ENCODE results near the gene ST6GALNAC2. TPM values are rescaled to one million over a fixed set of nuclear protein-coding genes. Genes with fewer than 3 reads are reported as not detected.
A peak's percentile ranks its signal among the peaks of the same experiment; 100 is the strongest.
"Not testable (repeated sequence)": the region's sequence is repeated elsewhere in the genome, so short reads cannot be mapped to it uniquely, and the experiment has no call there.

Gene ST6GALNAC2
- total and polyA plus RNA-seq, 2 experiments from 2014 or later = 0.31 TPM; not detected in 1

- Mint-ChIP-seq H3K4me1 (peaks cover 31% of the 10 kb centered on the region), H3K36me3 (ENCODE audit: low read depth) (no peaks in the 10 kb centered on the region), H3K27ac (no peak overlapping the region), H3K4me3 (no peak overlapping the region), H3K9me3 (no peaks in the 10 kb centered on the region), H3K27me3 (ENCODE audit: insufficient read depth, low read depth, poor library complexity) (peaks cover 21% of the 10 kb centered on the region)
- H2AFZ ChIP-seq = peak overlapping the region; percentile 74
- no peaks in the 10 kb centered on the region for H3K9me2 ChIP-seq (ENCODE audit: insufficient read depth)
- peak; percentile 85 for DNase-seq (ENCODE audit: low spot score)
- no peak overlapping the region for H3K27ac ChIP-seq (ENCODE audit: low read depth)
- H3K4me3 ChIP-seq = 0 out of 2 replicates have a peak overlapping the region, but pooled peaks have one; percentile 17
- no peak overlapping the region for H3K4me2 ChIP-seq
- H3K36me3 ChIP-seq (ENCODE audit: insufficient read depth) = no peaks in the 10 kb centered on the region
- H3K79me2 ChIP-seq (replicated peaks; ENCODE audit: insufficient read depth) = no peaks in the 10 kb centered on the region
- TF ChIP-seq EZH2phosphoT487 (IDR thresholded peaks at IDR 0.05; ENCODE audit: unreplicated experiment) (no peak), EZH2 (IDR thresholded peaks at IDR 0.05; ENCODE audit: low read depth, unreplicated experiment) (no peak), JUNB (IDR thresholded peaks at IDR 0.05; ENCODE audit: unreplicated experiment) (no peak), REST (IDR thresholded peaks at IDR 0.05; ENCODE audit: unreplicated experiment) (no peak)
- peak; percentile 45 for ATAC-seq
- H3K4me1 ChIP-seq (ENCODE audit: insufficient read depth) = peaks cover 9% of the 10 kb centered on the region; the same call in 1 of the 2 replicates
- peaks cover 5% of the 10 kb centered on the region; the same call in 1 of the 2 replicates for H3K27me3 ChIP-seq (ENCODE audit: insufficient read depth)
- 0 out of 2 replicates have a peak, but pooled peaks cover 5% of the 10 kb centered on the region for H3F3A ChIP-seq (replicated peaks; ENCODE audit: low read depth)
- H4K20me1 ChIP-seq (replicated peaks; ENCODE audit: insufficient read depth) = no peaks in the 10 kb centered on the region
Observed at GRCh38 chr17:76527430-76528111, 58.1 kb downstream of the ST6GALNAC2 start.

GRCh38 chr17:76527016-76527415 is 58.6 kb downstream of the ST6GALNAC2 start:
- H3K4me1 ChIP-seq (ENCODE audit: insufficient read depth); H3K27me3 ChIP-seq (ENCODE audit: insufficient read depth); H3K36me3 ChIP-seq (ENCODE audit: insufficient read depth); H3K27ac ChIP-seq (ENCODE audit: low read depth); H3K9me2 ChIP-seq (ENCODE audit: insufficient read depth); H3K4me3 Mint-ChIP-seq; H3K36me3 Mint-ChIP-seq (ENCODE audit: low read depth); H3K27ac Mint-ChIP-seq; H4K20me1 ChIP-seq (replicated peaks; ENCODE audit: insufficient read depth); H3K4me2 ChIP-seq; H3F3A ChIP-seq (replicated peaks; ENCODE audit: low read depth); DNase-seq (ENCODE audit: low spot score); ATAC-seq; H3K9me3 Mint-ChIP-seq; H3K79me2 ChIP-seq (replicated peaks; ENCODE audit: insufficient read depth): not testable (repeated sequence)
- Mint-ChIP-seq H3K4me1 (peaks cover 30% of the 10 kb centered on the region), H3K27me3 (ENCODE audit: insufficient read depth, low read depth, poor library complexity) (peaks cover 21% of the 10 kb centered on the region)
- Histone ChIP-seq H2AFZ (peak overlapping the region; percentile 74; the same call in 1 of the 2 replicates), H3K4me3 (0 out of 2 replicates have a peak overlapping the region, but pooled peaks have one; percentile 17)

- H3K4me3 ChIP-seq; H3F3A ChIP-seq (replicated peaks; ENCODE audit: low read depth); H3K36me3 Mint-ChIP-seq (ENCODE audit: low read depth); H3K4me2 ChIP-seq; H3K4me3 Mint-ChIP-seq; H3K36me3 ChIP-seq (ENCODE audit: insufficient read depth); H3K27ac ChIP-seq (ENCODE audit: low read depth); H2AFZ ChIP-seq; H3K4me1 ChIP-seq (ENCODE audit: insufficient read depth); DNase-seq (ENCODE audit: low spot score); H3K79me2 ChIP-seq (replicated peaks; ENCODE audit: insufficient read depth); H3K27me3 ChIP-seq (ENCODE audit: insufficient read depth); H3K9me3 Mint-ChIP-seq; H4K20me1 ChIP-seq (replicated peaks; ENCODE audit: insufficient read depth); H3K27ac Mint-ChIP-seq; H3K9me2 ChIP-seq (ENCODE audit: insufficient read depth); ATAC-seq: not testable (repeated sequence)
- Mint-ChIP-seq H3K27me3 (ENCODE audit: insufficient read depth, low read depth, poor library complexity) (peaks cover 21% of the 10 kb centered on the region), H3K4me1 (peaks cover 23% of the 10 kb centered on the region)
Observed at GRCh38 chr17:76525513-76525833, 60.2 kb downstream of the ST6GALNAC2 start.

Data from GM23338 (cell line).